Measurements from ENCODE around the gene KLK13.

Gene KLK13

GRCh38 chr19:51091895-51092873, 27.3 kb upstream of the KLK13 start:
- DNase-seq (ENCODE audit: extremely low read depth, low read depth): no peak
- no peak for TF ChIP-seq CTCF (IDR thresholded peaks at IDR 0.05; ENCODE audit: low read depth, low read length)

- TF ChIP-seq CTCF (IDR thresholded peaks at IDR 0.05; ENCODE audit: low read depth, low read length): no peak
- no peak for DNase-seq (ENCODE audit: extremely low read depth, low read depth)
These were observed 26.2 kb upstream of the KLK13 start for GRCh38 chr19:51091126-51091525.

GRCh38 chr19:51090471-51090870, 25.6 kb upstream of the KLK13 start:
- DNase-seq (ENCODE audit: extremely low read depth, low read depth): no peak
- no peak for TF ChIP-seq CTCF (IDR thresholded peaks at IDR 0.05; ENCODE audit: low read depth, low read length)

GRCh38 chr19:51089786-51090185, 24.9 kb upstream of the KLK13 start:
- DNase-seq (ENCODE audit: extremely low read depth, low read depth): no peak
- TF ChIP-seq CTCF (IDR thresholded peaks at IDR 0.05; ENCODE audit: low read depth, low read length): no peak

- DNase-seq (ENCODE audit: extremely low read depth, low read depth): no peak
- no peak for TF ChIP-seq CTCF (IDR thresholded peaks at IDR 0.05; ENCODE audit: low read depth, low read length)
These were observed 21.4 kb upstream of the KLK13 start for GRCh38 chr19:51086153-51086850.

- no peak for DNase-seq (ENCODE audit: extremely low read depth, low read depth)
- no peak for TF ChIP-seq CTCF (IDR thresholded peaks at IDR 0.05; ENCODE audit: low read depth, low read length)
These were observed 19.6 kb upstream of the KLK13 start for GRCh38 chr19:51084505-51084904.

- no peak for TF ChIP-seq CTCF (IDR thresholded peaks at IDR 0.05; ENCODE audit: low read depth, low read length)
- no peak for DNase-seq (ENCODE audit: extremely low read depth, low read depth)
These were observed 18.9 kb upstream of the KLK13 start for GRCh38 chr19:51083783-51084182.
